ENCODE data around the gene CDHR5.

CDHR5 gene

DNA sequence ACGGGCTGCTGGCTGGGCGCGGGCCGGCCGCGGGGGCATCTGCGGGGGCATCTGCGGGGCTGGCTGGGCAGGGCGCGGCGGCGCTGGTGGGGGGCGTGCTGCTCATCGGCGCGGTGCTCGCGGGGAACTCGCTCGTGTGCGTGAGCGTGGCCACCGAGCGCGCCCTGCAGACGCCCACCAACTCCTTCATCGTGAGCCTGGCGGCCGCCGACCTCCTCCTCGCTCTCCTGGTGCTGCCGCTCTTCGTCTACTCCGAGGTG is 12.5 kb upstream of the CDHR5 start:
- Mint-ChIP-seq H3K4me1 (peaks cover 14% of the 10 kb centered on the region), H3K9me3 (no peaks in the 10 kb centered on the region), H3K27me3 (peaks cover 42% of the 10 kb centered on the region), H3K4me3 (peak overlapping the region; percentile 30), H3K36me3 (no peaks in the 10 kb centered on the region), H3K27ac (no peak overlapping the region)
- ATAC-seq = no peak

GRCh38 chr11:636511-637332 is 12.0 kb upstream of the CDHR5 start, which contains the start of gene DRD4:
DRD4 (plus strand) TSS chr11:637269; CDS start chr11:637305, 36 bp downstream.
- Mint-ChIP-seq H3K4me1 (peaks cover 14% of the 10 kb centered on the region), H3K27ac (no peak within 1 kb of the TSS), H3K27me3 (peaks cover 42% of the 10 kb centered on the region), H3K9me3 (no peaks in the 10 kb centered on the region), H3K4me3 (peak within 1 kb of the TSS; percentile 30), H3K36me3 (no peaks in the 10 kb centered on the region)
- peak; percentile 59 for ATAC-seq

DNA sequence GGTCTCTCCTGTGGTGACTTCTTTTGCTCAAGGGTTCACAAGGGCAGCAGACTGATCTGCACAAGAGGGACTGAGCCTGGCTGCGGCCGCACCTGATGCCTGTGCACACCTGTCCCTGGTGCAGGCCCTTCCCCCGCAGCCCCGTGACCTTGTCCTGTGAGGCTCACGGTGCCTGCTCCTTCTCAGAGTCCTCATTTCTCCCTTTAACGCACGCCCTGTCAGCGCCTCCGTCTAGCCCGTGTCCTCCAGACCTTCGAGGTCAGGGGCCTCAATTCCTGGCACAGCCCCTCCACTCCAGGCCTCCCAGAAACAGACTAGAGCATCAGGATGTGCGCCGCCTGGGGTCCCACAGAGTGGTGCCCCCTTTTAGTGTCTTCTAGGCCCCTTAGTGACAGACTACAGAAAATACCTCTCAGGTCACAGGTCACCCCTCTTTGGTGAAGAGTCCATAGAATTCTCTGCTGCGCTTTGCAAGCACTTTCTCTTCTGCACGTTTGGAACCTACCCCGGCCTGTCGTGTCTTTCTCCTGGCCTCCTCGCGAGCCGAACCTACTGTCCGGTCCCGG is 11.3 kb upstream of the CDHR5 start:
- H3K27ac Mint-ChIP-seq = no peak overlapping the region

DNA sequence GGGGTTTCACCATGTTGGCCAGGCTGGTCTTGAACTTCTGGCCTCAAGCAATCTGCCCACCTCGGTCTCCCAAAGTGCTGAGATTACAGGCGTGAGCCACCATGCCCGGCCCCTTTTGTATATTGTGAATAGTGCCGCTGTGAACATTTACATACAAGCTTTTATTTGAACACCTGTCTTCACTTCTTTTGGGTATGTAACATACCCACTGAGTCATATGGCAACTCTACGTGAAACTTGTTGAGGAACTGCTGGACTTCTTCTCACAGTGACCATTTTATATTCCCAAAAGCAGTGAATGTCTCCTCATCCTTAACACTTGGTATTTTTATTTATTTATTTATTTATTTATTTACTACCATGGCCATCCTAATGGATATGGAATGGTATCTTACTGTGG is 6.1 kb upstream of the CDHR5 start:
- Mint-ChIP-seq H3K27me3 (peaks cover 25% of the 10 kb centered on the region), H3K4me3 (no peak overlapping the region), H3K9me3 (peaks cover 3% of the 10 kb centered on the region), H3K27ac (no peak overlapping the region), H3K4me1 (peaks cover 26% of the 10 kb centered on the region), H3K36me3 (peaks cover 7% of the 10 kb centered on the region)
- no peak for ATAC-seq

More for the DNA sequence above, 11.3 kb upstream of the CDHR5 start:
- Mint-ChIP-seq H3K9me3 (no peaks in the 10 kb centered on the region), H3K4me3 (no peak overlapping the region), H3K27me3 (peaks cover 42% of the 10 kb centered on the region), H3K4me1 (peaks cover 14% of the 10 kb centered on the region), H3K36me3 (no peaks in the 10 kb centered on the region)
- no peak for ATAC-seq

DNA sequence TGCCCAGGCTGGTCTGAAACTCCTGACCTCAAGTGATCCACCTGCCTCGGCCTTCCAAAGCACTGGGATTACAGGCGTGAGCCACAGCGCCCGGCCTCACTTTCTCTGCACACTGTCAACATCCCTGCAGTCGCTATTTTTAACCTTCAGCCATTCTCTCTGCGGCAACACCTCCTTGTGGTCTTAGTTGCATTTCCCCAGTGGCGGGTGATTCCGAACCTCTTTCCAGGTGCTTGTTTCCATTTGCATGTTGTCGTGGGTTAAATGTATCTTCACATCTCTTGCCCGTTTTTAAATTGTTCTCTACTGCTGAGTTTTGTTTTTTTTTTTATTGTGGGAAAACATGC is 4.5 kb upstream of the CDHR5 start:
- peaks cover 30% of the 10 kb centered on the region for H3K27me3 Mint-ChIP-seq
- no peak for ATAC-seq
- peaks cover 7% of the 10 kb centered on the region for H3K36me3 Mint-ChIP-seq
- H3K4me3 Mint-ChIP-seq = peak overlapping the region; percentile 68
- H3K9me3 Mint-ChIP-seq = peaks cover 3% of the 10 kb centered on the region
- H3K4me1 Mint-ChIP-seq = peaks cover 26% of the 10 kb centered on the region
- peak overlapping the region; percentile 71 for H3K27ac Mint-ChIP-seq

DNA sequence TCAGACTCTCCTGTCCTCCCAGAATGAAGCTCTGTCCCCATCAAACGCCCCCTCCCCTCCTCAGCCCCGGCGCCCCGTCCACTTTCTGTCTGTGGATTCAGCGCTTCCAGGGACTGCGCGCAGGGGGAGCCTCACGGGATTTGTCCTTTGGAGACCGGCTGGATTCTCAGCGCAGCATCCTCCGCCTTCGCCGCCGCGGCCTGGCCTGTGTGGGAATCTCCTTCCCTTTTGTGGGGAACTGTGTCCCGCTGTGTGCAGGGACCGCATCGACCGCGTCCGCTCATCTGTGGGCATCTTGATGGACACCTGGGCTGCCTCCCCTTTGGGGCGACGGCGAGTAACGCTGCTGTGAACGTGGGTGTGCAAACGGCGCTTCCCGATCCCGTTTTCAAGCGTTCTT is 3.3 kb upstream of the CDHR5 start:
- H3K9me3 Mint-ChIP-seq = peaks cover 3% of the 10 kb centered on the region
- no peak for ATAC-seq
- peaks cover 38% of the 10 kb centered on the region for H3K27me3 Mint-ChIP-seq
- H3K27ac Mint-ChIP-seq = no peak overlapping the region
- peaks cover 13% of the 10 kb centered on the region for H3K36me3 Mint-ChIP-seq
- H3K4me3 Mint-ChIP-seq = peak overlapping the region; percentile 68
- H3K4me1 Mint-ChIP-seq = peaks cover 26% of the 10 kb centered on the region

- Mint-ChIP-seq H3K4me3 (no peak overlapping the region), H3K9me3 (peaks cover 3% of the 10 kb centered on the region), H3K36me3 (peaks cover 21% of the 10 kb centered on the region), H3K27ac (no peak overlapping the region), H3K27me3 (peaks cover 41% of the 10 kb centered on the region), H3K4me1 (peaks cover 26% of the 10 kb centered on the region)
- ATAC-seq = no peak
These were observed 2.5 kb upstream of the CDHR5 start for GRCh38 chr11:627308-627576.

GRCh38 chr11:626475-627307 is 1.9 kb upstream of the CDHR5 start, which contains the start of gene SCT:
SCT (minus strand) TSS chr11:627181; CDS start chr11:627143, 38 bp downstream.
- peak; percentile 6 for ATAC-seq
- Mint-ChIP-seq H3K4me1 (peaks cover 26% of the 10 kb centered on the region), H3K36me3 (peaks cover 26% of the 10 kb centered on the region), H3K4me3 (no peak within 1 kb of the TSS), H3K9me3 (peaks cover 3% of the 10 kb centered on the region), H3K27ac (no peak within 1 kb of the TSS), H3K27me3 (peaks cover 41% of the 10 kb centered on the region)

GRCh38 chr11:625636-626268 is 997 bp upstream of the CDHR5 start:
- H3K36me3 Mint-ChIP-seq = peaks cover 26% of the 10 kb centered on the region
- peaks cover 3% of the 10 kb centered on the region for H3K9me3 Mint-ChIP-seq
- H3K4me3 Mint-ChIP-seq = no peak overlapping the region
- peaks cover 26% of the 10 kb centered on the region for H3K4me1 Mint-ChIP-seq
- H3K27ac Mint-ChIP-seq = no peak overlapping the region
- peaks cover 41% of the 10 kb centered on the region for H3K27me3 Mint-ChIP-seq
- ATAC-seq = no peak

DNA sequence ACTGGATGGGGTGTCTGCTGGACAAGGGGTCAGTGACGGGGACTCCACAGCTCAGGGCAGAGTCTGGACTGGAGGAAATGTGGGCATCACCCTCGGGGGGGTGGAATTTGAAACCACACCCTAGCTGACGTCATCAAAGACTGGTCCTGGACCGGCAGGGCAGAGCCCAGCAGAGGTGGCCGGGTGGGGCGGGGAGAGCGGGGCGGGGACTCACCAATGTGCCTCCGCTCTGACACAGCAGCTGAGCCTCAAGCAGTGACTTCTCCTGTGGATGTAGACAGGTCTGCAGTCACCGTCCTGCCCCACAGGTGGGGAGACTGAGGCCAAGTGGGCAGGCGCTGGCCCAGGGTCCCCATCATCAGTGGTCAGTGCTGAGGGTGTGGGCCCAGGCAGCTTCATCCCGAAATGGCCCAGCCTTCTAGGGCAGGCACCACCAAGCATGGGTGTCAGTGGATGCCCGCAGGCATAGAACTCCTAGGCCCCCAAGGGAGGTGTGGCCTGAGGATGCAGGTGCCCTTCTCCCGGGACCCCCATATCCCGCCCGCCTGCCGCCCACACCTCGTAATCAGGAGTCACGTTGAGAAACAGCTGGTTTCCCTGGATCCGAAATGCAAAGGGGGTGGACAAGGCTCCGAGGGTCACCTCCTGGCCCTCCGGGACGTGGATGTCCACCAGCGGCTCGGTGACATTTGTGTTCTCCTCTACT is 603 bp downstream of the CDHR5 start:
- ATAC-seq = no peak
- no peak overlapping the region for H3K4me3 Mint-ChIP-seq
- H3K27me3 Mint-ChIP-seq = peaks cover 39% of the 10 kb centered on the region
- no peak overlapping the region for H3K27ac Mint-ChIP-seq
- peaks cover 3% of the 10 kb centered on the region for H3K9me3 Mint-ChIP-seq
- peaks cover 26% of the 10 kb centered on the region for H3K36me3 Mint-ChIP-seq
- peaks cover 21% of the 10 kb centered on the region for H3K4me1 Mint-ChIP-seq

DNA sequence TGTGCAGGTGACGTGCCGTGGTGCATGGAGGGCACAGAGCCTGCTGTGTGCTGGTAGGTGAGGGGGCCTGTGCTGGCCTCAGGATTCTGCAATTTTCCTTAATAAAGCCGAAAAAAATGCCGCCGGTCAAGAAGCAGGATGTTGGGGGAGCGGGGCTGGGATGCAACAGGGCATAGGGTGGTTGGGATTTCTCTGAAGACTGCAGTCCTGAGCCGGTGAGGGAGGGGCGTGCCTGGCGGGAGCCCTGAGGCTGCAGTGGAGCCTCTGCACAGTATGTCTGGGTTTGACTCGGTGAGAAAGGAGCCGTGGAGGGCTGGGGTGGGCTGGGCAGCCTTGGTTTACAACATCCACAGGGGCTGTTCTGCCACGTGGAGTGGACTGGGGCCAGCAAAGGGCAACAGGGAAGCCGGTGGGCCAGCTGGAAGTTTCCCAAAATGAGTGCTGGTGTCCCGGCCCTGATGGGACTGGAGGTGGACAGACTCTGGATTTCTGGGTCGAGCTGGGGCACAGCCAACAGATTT is 1.3 kb downstream of the CDHR5 start:
- Mint-ChIP-seq H3K9me3 (peaks cover 3% of the 10 kb centered on the region), H3K36me3 (peaks cover 30% of the 10 kb centered on the region), H3K4me1 (peaks cover 13% of the 10 kb centered on the region), H3K27me3 (peaks cover 32% of the 10 kb centered on the region), H3K4me3 (no peak overlapping the region), H3K27ac (no peak overlapping the region)
- ATAC-seq = no peak

GRCh38 chr11:621838-622237 is 2.9 kb downstream of the CDHR5 start:
- ATAC-seq = no peak
- Mint-ChIP-seq H3K27ac (no peak overlapping the region), H3K9me3 (no peaks in the 10 kb centered on the region), H3K27me3 (peaks cover 20% of the 10 kb centered on the region), H3K36me3 (peaks cover 26% of the 10 kb centered on the region), H3K4me3 (no peak overlapping the region), H3K4me1 (peaks cover 4% of the 10 kb centered on the region)

GRCh38 chr11:620935-621814 is 3.6 kb downstream of the CDHR5 start:
- no peak overlapping the region for H3K4me3 Mint-ChIP-seq
- no peak overlapping the region for H3K27ac Mint-ChIP-seq
- ATAC-seq = no peak
- H3K4me1 Mint-ChIP-seq = peaks cover 8% of the 10 kb centered on the region
- H3K36me3 Mint-ChIP-seq = peaks cover 26% of the 10 kb centered on the region
- H3K27me3 Mint-ChIP-seq = peaks cover 20% of the 10 kb centered on the region
- H3K9me3 Mint-ChIP-seq = no peaks in the 10 kb centered on the region

GRCh38 chr11:620201-620600 is 4.6 kb downstream of the CDHR5 start:
- Mint-ChIP-seq H3K4me1 (peaks cover 9% of the 10 kb centered on the region), H3K27ac (no peak overlapping the region), H3K27me3 (peaks cover 19% of the 10 kb centered on the region), H3K9me3 (no peaks in the 10 kb centered on the region), H3K36me3 (peaks cover 26% of the 10 kb centered on the region), H3K4me3 (no peak overlapping the region)
- no peak for ATAC-seq

All from stimulated activated memory B cell treated with anti-CD40 and anti-IgM and Interleukin-4, amounts not matched to agents 10 μg/mL and 1 μg/mL and 100 μg/mL, for 72 hours (primary cell).